GM23338 (cell line): ENCODE data around the gene REX1BD. TPM values are rescaled to one million over a fixed set of nuclear protein-coding genes. Genes with fewer than 3 reads are reported as not detected.

ENCODE experiments used
- ATAC-seq: fragments of 200-7000 bp; cut with Tn5 transposase; 3 replicates; pipeline ENCODE4 v1.9.1; 2020
- DNase-seq: peaks from one replicate; pipeline ENCODE4 v3.0.0-alpha.2; 2015; ENCODE audit warnings: low spot score
- H2AFZ ChIP-seq: fragments of 200-600 bp; sonication (generic); 2 replicates; pipeline ENCODE4 v1.8.0; 2016; ENCODE audit warnings: antibody characterized with exemption, mild to moderate bottlenecking, moderate library complexity
- H3F3A ChIP-seq: fragments of 200-600 bp; sonication (generic); replicated peaks from 2 replicates; pipeline ENCODE4 v1.8.0; 2017; ENCODE audit warnings: antibody characterized with exemption, mixed run types, low read depth
- H3K27ac ChIP-seq: fragments of 200-600 bp; sonication (generic); 2 replicates; pipeline ENCODE4 v1.6.1; 2016; ENCODE audit warnings: low read depth
- H3K27me3 ChIP-seq: fragments of 200-600 bp; sonication (generic); 2 replicates; pipeline ENCODE4 v1.8.0; 2016; ENCODE audit warnings: mild to moderate bottlenecking, mixed run types, moderate library complexity; ENCODE audit not compliant: insufficient read depth
- H3K36me3 ChIP-seq: fragments of 200-600 bp; sonication (generic); 2 replicates; pipeline ENCODE4 v1.8.0; 2016; ENCODE audit warnings: mild to moderate bottlenecking; ENCODE audit not compliant: insufficient read depth
- H3K4me1 ChIP-seq: fragments of 200-600 bp; sonication (generic); 2 replicates; pipeline ENCODE4 v1.8.0; 2016; ENCODE audit warnings: mild to moderate bottlenecking, moderate library complexity; ENCODE audit not compliant: insufficient read depth
- H3K4me2 ChIP-seq: fragments of 200-600 bp; sonication (generic); 2 replicates; pipeline ENCODE4 v1.7.1; 2017; ENCODE audit warnings: mixed run types
- H3K4me3 ChIP-seq: fragments of 200-600 bp; sonication (generic); 2 replicates; pipeline ENCODE4 v1.6.1; 2016; ENCODE audit warnings: mixed run types
- H3K79me2 ChIP-seq: fragments of 200-600 bp; sonication (generic); replicated peaks from 2 replicates; pipeline ENCODE4 v1.8.0; 2017; ENCODE audit warnings: mild to moderate bottlenecking; ENCODE audit not compliant: insufficient read depth
- H3K9me2 ChIP-seq: fragments of 200-600 bp; sonication (generic); 2 replicates; pipeline ENCODE4 v1.8.0; 2017; ENCODE audit not compliant: insufficient read depth
- H4K20me1 ChIP-seq: fragments of 200-600 bp; sonication (generic); replicated peaks from 2 replicates; pipeline ENCODE4 v1.8.0; 2017; ENCODE audit warnings: mild to moderate bottlenecking; ENCODE audit not compliant: insufficient read depth
- H3K27ac Mint-ChIP-seq: 2 replicates; pipeline ENCODE4 v1.8.0; 2020; ENCODE audit warnings: inconsistent platforms, mild to moderate bottlenecking, moderate library complexity, mixed read lengths
- H3K27me3 Mint-ChIP-seq: 3 replicates; pipeline ENCODE4 v1.8.0; 2022; ENCODE audit warnings: low read depth, mild to moderate bottlenecking, moderate library complexity, mixed read lengths, inconsistent platforms; ENCODE audit not compliant: insufficient read depth, poor library complexity
- H3K36me3 Mint-ChIP-seq: 3 replicates; pipeline ENCODE4 v1.8.0; 2021; ENCODE audit warnings: low read depth, mild to moderate bottlenecking, inconsistent platforms, moderate library complexity, mixed read lengths
- H3K4me1 Mint-ChIP-seq: 3 replicates; pipeline ENCODE4 v1.8.0; 2020; ENCODE audit warnings: mild to moderate bottlenecking, inconsistent platforms, mixed read lengths
- H3K4me3 Mint-ChIP-seq: 3 replicates; pipeline ENCODE4 v1.8.0; 2021; ENCODE audit warnings: moderate library complexity, mild to moderate bottlenecking, inconsistent platforms, mixed read lengths
- H3K9me3 Mint-ChIP-seq: 3 replicates; pipeline ENCODE4 v1.8.0; 2020; ENCODE audit warnings: moderate library complexity, mild to moderate bottlenecking, inconsistent platforms, mixed read lengths
- CREB1 ChIP-seq: fragments of 250-450 bp; sonication (Bioruptor Pico); IDR thresholded peaks from 2 replicates; pipeline ENCODE4 v1.5.0; 2020; ENCODE audit warnings: low read depth, mild to moderate bottlenecking, moderate library complexity
- EZH2 ChIP-seq: fragments of 200-600 bp; sonication (generic); IDR thresholded peaks from one replicate; pipeline ENCODE4 v1.8.0; 2017; ENCODE audit warnings: antibody characterized with exemption, mild to moderate bottlenecking, low read depth; ENCODE audit not compliant: unreplicated experiment
- JUNB ChIP-seq: IDR thresholded peaks from one replicate; pipeline ENCODE4 v1.6.1; 2016; ENCODE audit warnings: antibody characterized with exemption; ENCODE audit not compliant: unreplicated experiment
- POLR2AphosphoS5 ChIP-seq: IDR thresholded peaks from 2 replicates; pipeline ENCODE4 v1.6.1; 2016; ENCODE audit warnings: antibody characterized with exemption, low read depth
- STAT1 ChIP-seq: IDR thresholded peaks from one replicate; pipeline ENCODE4 v1.6.1; 2016; ENCODE audit warnings: antibody characterized with exemption; ENCODE audit not compliant: unreplicated experiment
- ZNF114 ChIP-seq: fragments of 250-450 bp; sonication (Bioruptor Pico); IDR thresholded peaks from 2 replicates; pipeline ENCODE4 v1.5.0; 2020; ENCODE audit warnings: mild to moderate bottlenecking, moderate library complexity
- polyA plus RNA-seq: library from polyadenylated mRNA; unstranded; fragments of >200 nt; fragmentation: Nextera tagmentation; extraction: Ambion mirVana; gene quantifications from 2 replicates; pipeline ENCODE4 v1.2.1, GENCODE V29; 2016
- total RNA-seq: library from RNA; depleted of rRNA; stranded (reverse); fragments of >200 nt; shearing (Covaris generic); gene quantifications from 2 replicates; pipeline ENCODE4 v1.2.3, GENCODE V29; 2014
- TF ChIP-seq, protein P1 (sequence below): IDR thresholded peaks from one replicate; pipeline ENCODE4 v1.6.1; 2018; ENCODE audit warnings: antibody characterized with exemption; ENCODE audit not compliant: unreplicated experiment
- TF ChIP-seq, protein P2 (sequence below), 2 experiments: fragments of 200-600 bp in 1 of 2; sonication (generic) in 1 of 2; conservative IDR thresholded peaks; 2 replicates each; pipeline versions ENCODE4 v1.5.1 to v1.6.1; 2016 to 2017; ENCODE audit warnings: antibody characterized with exemption in 2 of 2, low read depth in 2 of 2, mild to moderate bottlenecking in 2 of 2, moderate library complexity in 1 of 2

The REX1BD gene
- total and polyA plus RNA-seq, 2 experiments from 2014 or later = 124 to 138 TPM

DNA sequence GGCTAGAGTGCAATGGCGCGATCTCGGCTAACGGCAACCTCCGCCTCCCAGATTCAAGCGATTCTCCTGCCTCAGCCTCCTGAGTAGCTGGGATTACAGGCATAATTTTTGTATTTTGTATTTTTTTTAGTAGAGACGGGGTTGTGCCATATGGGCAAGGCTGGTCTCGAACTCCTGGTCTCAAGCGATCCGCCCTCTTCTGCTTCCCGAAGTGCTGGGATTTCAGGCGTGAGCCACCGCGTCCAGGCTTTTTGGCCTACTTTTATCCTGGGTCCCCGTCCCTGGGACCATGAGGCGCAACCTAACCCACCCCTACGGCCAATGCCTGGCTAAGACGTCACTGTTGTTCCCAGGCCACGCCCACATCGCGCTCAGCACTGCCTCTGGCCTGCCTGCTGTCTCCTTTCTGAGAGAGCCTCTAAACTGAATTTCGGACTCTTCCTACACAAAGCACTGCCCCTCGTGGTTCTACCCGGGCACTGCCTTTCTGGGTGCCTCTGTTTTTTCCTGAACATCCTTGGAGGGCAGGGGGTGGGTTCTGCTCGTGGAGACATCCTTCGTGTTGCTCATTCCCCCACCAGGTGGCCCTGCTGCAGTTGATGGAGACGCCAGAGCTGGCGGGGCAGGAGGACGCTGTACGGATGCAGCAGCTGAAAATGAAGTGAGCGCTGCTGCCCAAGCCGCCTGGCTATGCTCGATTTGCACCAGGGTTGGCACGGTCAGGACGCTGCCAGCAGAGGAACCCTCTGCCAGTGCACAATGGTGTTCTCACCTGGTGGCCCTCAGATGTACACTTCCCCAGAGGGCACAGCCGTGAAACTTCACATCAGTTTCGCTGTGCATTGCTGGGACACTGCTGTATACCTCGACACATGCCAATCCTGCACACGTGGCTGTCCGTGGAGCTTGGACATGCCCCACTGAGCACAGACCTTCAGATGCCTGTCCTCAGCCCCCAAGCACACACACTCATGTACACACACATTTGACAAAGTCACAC is 2.0 kb downstream of the REX1BD start:
- Mint-ChIP-seq H3K27me3 (peaks cover 34% of the 10 kb centered on the region), H3K36me3 (peaks cover 17% of the 10 kb centered on the region), H3K4me3 (peak overlapping the region; percentile 86), H3K9me3 (0 out of 3 replicates have a peak, but pooled peaks cover 4% of the 10 kb centered on the region), H3K4me1 (peaks cover 33% of the 10 kb centered on the region), H3K27ac (peak overlapping the region; percentile 99)
- peaks cover 4% of the 10 kb centered on the region; the same call in 1 of the 2 replicates for H3K27me3 ChIP-seq
- peaks cover 3% of the 10 kb centered on the region; the same call in 1 of the 2 replicates for H3K79me2 ChIP-seq
- peak; percentile 99 for DNase-seq
- H3K4me1 ChIP-seq = peaks cover 27% of the 10 kb centered on the region
- H3K4me2 ChIP-seq = peak overlapping the region; percentile 75
- H3K27ac ChIP-seq = peak overlapping the region; percentile 89
- no peak overlapping the region for H2AFZ ChIP-seq
- H3F3A ChIP-seq = peaks cover 42% of the 10 kb centered on the region
- no peaks in the 10 kb centered on the region; the same call in 1 of the 2 replicates for H4K20me1 ChIP-seq
- ATAC-seq = peak; percentile 52
- H3K9me2 ChIP-seq = no peaks in the 10 kb centered on the region
- H3K4me3 ChIP-seq = peak overlapping the region; percentile 91
- no peaks in the 10 kb centered on the region; the same call in 1 of the 2 replicates for H3K36me3 ChIP-seq
- TF ChIP-seq STAT1 (no peak), CREB1 (CRISPR knock-in tag) (peak; percentile 85), ZNF114 (no peak), POLR2AphosphoS5 (peak; percentile 77), EZH2 (no peak), JUNB (no peak)
- TF ChIP-seq, protein P1, sequence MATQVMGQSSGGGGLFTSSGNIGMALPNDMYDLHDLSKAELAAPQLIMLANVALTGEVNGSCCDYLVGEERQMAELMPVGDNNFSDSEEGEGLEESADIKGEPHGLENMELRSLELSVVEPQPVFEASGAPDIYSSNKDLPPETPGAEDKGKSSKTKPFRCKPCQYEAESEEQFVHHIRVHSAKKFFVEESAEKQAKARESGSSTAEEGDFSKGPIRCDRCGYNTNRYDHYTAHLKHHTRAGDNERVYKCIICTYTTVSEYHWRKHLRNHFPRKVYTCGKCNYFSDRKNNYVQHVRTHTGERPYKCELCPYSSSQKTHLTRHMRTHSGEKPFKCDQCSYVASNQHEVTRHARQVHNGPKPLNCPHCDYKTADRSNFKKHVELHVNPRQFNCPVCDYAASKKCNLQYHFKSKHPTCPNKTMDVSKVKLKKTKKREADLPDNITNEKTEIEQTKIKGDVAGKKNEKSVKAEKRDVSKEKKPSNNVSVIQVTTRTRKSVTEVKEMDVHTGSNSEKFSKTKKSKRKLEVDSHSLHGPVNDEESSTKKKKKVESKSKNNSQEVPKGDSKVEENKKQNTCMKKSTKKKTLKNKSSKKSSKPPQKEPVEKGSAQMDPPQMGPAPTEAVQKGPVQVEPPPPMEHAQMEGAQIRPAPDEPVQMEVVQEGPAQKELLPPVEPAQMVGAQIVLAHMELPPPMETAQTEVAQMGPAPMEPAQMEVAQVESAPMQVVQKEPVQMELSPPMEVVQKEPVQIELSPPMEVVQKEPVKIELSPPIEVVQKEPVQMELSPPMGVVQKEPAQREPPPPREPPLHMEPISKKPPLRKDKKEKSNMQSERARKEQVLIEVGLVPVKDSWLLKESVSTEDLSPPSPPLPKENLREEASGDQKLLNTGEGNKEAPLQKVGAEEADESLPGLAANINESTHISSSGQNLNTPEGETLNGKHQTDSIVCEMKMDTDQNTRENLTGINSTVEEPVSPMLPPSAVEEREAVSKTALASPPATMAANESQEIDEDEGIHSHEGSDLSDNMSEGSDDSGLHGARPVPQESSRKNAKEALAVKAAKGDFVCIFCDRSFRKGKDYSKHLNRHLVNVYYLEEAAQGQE = no peak
- TF ChIP-seq, protein P2, sequence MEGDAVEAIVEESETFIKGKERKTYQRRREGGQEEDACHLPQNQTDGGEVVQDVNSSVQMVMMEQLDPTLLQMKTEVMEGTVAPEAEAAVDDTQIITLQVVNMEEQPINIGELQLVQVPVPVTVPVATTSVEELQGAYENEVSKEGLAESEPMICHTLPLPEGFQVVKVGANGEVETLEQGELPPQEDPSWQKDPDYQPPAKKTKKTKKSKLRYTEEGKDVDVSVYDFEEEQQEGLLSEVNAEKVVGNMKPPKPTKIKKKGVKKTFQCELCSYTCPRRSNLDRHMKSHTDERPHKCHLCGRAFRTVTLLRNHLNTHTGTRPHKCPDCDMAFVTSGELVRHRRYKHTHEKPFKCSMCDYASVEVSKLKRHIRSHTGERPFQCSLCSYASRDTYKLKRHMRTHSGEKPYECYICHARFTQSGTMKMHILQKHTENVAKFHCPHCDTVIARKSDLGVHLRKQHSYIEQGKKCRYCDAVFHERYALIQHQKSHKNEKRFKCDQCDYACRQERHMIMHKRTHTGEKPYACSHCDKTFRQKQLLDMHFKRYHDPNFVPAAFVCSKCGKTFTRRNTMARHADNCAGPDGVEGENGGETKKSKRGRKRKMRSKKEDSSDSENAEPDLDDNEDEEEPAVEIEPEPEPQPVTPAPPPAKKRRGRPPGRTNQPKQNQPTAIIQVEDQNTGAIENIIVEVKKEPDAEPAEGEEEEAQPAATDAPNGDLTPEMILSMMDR (conservative IDR thresholded peaks at IDR 0.05; ENCODE audit: low read depth in 2 of 2) = peak; percentile 69 to 77
